Mesendoderm (in vitro differentiated cells): ENCODE measurements around the gene PRKD1.

ENCODE experiments used
- DNase-seq: peaks from one replicate; pipeline ENCODE4 v3.0.0; 2013
- H2AK5ac ChIP-seq: 2 replicates; pipeline ENCODE4 v1.6.1; 2013; ENCODE audit warnings: low read length, inconsistent platforms
- H2BK120ac ChIP-seq: 2 replicates; pipeline ENCODE4 v1.6.1; 2013; ENCODE audit warnings: low read depth, mild to moderate bottlenecking, low read length, moderate library complexity, mixed read lengths
- H2BK15ac ChIP-seq: replicated peaks from 2 replicates; pipeline ENCODE4 v1.6.1; 2013; ENCODE audit warnings: low read depth, mild to moderate bottlenecking, moderate library complexity
- H2BK5ac ChIP-seq: 2 replicates; pipeline ENCODE4 v1.6.1; 2013; ENCODE audit warnings: low read length, inconsistent platforms
- H3K18ac ChIP-seq: 2 replicates; pipeline ENCODE4 v1.6.1; 2013; ENCODE audit warnings: mild to moderate bottlenecking, low read length, mixed read lengths
- H3K23ac ChIP-seq: one replicate; pipeline ENCODE4 v1.6.1; 2013; ENCODE audit warnings: low read length
- H3K27ac ChIP-seq: 2 replicates; pipeline ENCODE4 v1.5.1; 2013; ENCODE audit warnings: low read depth, mild to moderate bottlenecking, inconsistent platforms, low read length, moderate library complexity
- H3K27me3 ChIP-seq: 2 replicates; pipeline ENCODE4 v1.6.1; 2013; ENCODE audit warnings: low read length, control low read depth, mild to moderate bottlenecking, inconsistent platforms; ENCODE audit not compliant: insufficient read depth, poor library complexity
- H3K36me3 ChIP-seq: 2 replicates; pipeline ENCODE4 v1.6.1; 2013; ENCODE audit warnings: low read length, inconsistent platforms; ENCODE audit not compliant: control insufficient read depth, insufficient read depth
- H3K4ac ChIP-seq: one replicate; pipeline ENCODE4 v1.6.1; 2013; ENCODE audit warnings: low read depth, mild to moderate bottlenecking, low read length, moderate library complexity
- H3K4me1 ChIP-seq: 2 replicates; pipeline ENCODE4 v1.6.1; 2013; ENCODE audit warnings: low read depth, low read length, inconsistent platforms; ENCODE audit not compliant: control insufficient read depth
- H3K4me2 ChIP-seq: 2 replicates; pipeline ENCODE4 v1.6.1; 2013; ENCODE audit warnings: low read length
- H3K4me3 ChIP-seq: 2 replicates; pipeline ENCODE4 v1.5.1; 2013; ENCODE audit warnings: mild to moderate bottlenecking, low read length
- H3K56ac ChIP-seq: one replicate; pipeline ENCODE4 v1.6.1; 2013; ENCODE audit warnings: low read length
- H3K79me1 ChIP-seq: 2 replicates; pipeline ENCODE4 v1.6.1; 2013; ENCODE audit warnings: low read length, inconsistent platforms
- H3K79me2 ChIP-seq: 2 replicates; pipeline ENCODE4 v1.6.1; 2013; ENCODE audit warnings: mild to moderate bottlenecking, low read length; ENCODE audit not compliant: control insufficient read depth, insufficient read depth
- H3K9ac ChIP-seq: 2 replicates; pipeline ENCODE4 v1.6.1; 2013; ENCODE audit warnings: low read length, inconsistent platforms
- H4K5ac ChIP-seq: one replicate; pipeline ENCODE4 v1.6.1; 2013; ENCODE audit warnings: low read length
- H4K8ac ChIP-seq: one replicate; pipeline ENCODE4 v1.6.1; 2013; ENCODE audit warnings: low read depth, mild to moderate bottlenecking, control low read depth, low read length, moderate library complexity
- WGBS: extraction: QIAGEN DNeasy Blood & Tissue Kit; methylation state at CpG from one replicate; pipeline ENCODE4 v1.1.7; 2013; ENCODE audit warnings: low lambda C conversion rate, missing lambda C conversion rate; ENCODE audit not compliant: insufficient coverage; ENCODE audit errors: extremely low coverage; 5-methylcytosine and 5-hydroxymethylcytosine counted together

The PRKD1 gene

GRCh38 chr14:29755311-29756018 is 172.2 kb downstream of the PRKD1 start:
- DNase-seq, result no peak
- Histone ChIP-seq H3K4me1 (no peaks in the 10 kb centered on the region), H3K4me2 (no peak overlapping the region), H3K27ac (no peak overlapping the region), H2BK15ac (no peak overlapping the region), H3K27me3 (no peaks in the 10 kb centered on the region), H3K36me3 (no peaks in the 10 kb centered on the region), H3K79me1 (peaks cover 5% of the 10 kb centered on the region), H3K9ac (no peak overlapping the region), H3K56ac (no peak overlapping the region), H4K5ac (no peak overlapping the region), H2BK5ac (no peak overlapping the region), H2AK5ac (no peak overlapping the region), H4K8ac (no peak overlapping the region), H3K4me3 (no peak overlapping the region), H3K79me2 (peaks cover 6% of the 10 kb centered on the region), H2BK120ac (peak overlapping the region; percentile 38), H3K4ac (no peak overlapping the region), H3K23ac (no peak overlapping the region), H3K18ac (no peak overlapping the region)
- WGBS, result no CpG with 5 or more reads among the region's 4 CpGs

- H3K79me1 ChIP-seq, result peaks cover 3% of the 10 kb centered on the region
- H3K79me2 ChIP-seq, result peaks cover 6% of the 10 kb centered on the region
- no peak overlapping the region for H3K56ac ChIP-seq
- no peak overlapping the region for H4K8ac ChIP-seq
- no peak overlapping the region for H3K18ac ChIP-seq
- no peaks in the 10 kb centered on the region for H3K27me3 ChIP-seq
- H3K4me3 ChIP-seq, result no peak overlapping the region
- H3K36me3 ChIP-seq, result no peaks in the 10 kb centered on the region
- no peak overlapping the region for H3K27ac ChIP-seq
- no CpG with 5 or more reads among the region's 1 CpG for WGBS
- H4K5ac ChIP-seq, result no peak overlapping the region
- no peak overlapping the region for H2AK5ac ChIP-seq
- H2BK15ac ChIP-seq, result no peak overlapping the region
- DNase-seq, result no peak
- no peak overlapping the region for H3K9ac ChIP-seq
- no peak overlapping the region for H3K4ac ChIP-seq
- no peaks in the 10 kb centered on the region for H3K4me1 ChIP-seq
- no peak overlapping the region for H3K23ac ChIP-seq
- H2BK120ac ChIP-seq, result no peak overlapping the region
- no peak overlapping the region for H3K4me2 ChIP-seq
- H2BK5ac ChIP-seq, result no peak overlapping the region
Observed at GRCh38 chr14:29754134-29754533, 173.5 kb downstream of the PRKD1 start.

DNA sequence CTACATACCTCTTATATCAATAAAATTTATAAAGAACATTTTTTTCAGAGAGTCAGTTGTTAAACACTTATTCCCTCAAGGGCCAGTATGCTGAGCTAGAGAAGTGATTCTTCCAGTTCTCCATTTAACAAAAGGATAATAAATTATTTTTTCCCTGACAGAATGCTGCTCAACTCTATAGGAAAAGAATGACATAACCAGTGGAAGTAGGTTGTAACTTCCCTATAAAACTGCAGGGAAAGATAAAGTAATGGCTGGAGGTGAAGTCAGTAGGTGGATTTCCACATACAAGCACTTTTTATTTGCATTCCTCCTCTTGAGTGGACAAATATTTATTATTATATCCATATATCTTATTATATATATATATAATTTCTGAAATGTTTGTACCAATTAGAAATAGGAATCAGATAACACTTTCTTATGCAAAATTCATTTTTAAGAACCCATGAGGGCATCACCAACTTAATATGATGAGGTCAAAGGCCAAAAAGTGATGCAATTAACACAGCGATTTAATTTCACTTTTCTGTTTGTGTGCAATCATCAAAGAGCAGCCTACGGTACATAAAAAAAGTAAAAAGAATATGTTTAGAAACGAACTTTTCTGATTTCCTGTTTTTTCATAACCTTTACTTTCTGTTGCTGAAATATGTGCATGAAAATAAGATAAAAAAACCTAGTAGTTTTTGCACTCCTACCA is 175.3 kb downstream of the PRKD1 start:
- H3K56ac ChIP-seq, result no peak overlapping the region
- no peaks in the 10 kb centered on the region for H3K27me3 ChIP-seq
- no CpG with 5 or more reads among the region's 3 CpGs for WGBS

GRCh38 chr14:29749829-29750228 is 177.8 kb downstream of the PRKD1 start:
- no peak overlapping the region for H2AK5ac ChIP-seq
- H2BK120ac ChIP-seq, result no peak overlapping the region
- H3K4me2 ChIP-seq, result no peak overlapping the region
- no peaks in the 10 kb centered on the region for H3K79me2 ChIP-seq
- H3K4me1 ChIP-seq, result no peaks in the 10 kb centered on the region
- H3K18ac ChIP-seq, result no peak overlapping the region
- H2BK15ac ChIP-seq, result no peak overlapping the region
- no peak overlapping the region for H3K9ac ChIP-seq
- H3K23ac ChIP-seq, result no peak overlapping the region
- H3K79me1 ChIP-seq, result peaks cover 3% of the 10 kb centered on the region
- no peak overlapping the region for H3K56ac ChIP-seq
- no peak overlapping the region for H2BK5ac ChIP-seq
- no peaks in the 10 kb centered on the region for H3K36me3 ChIP-seq
- H3K4ac ChIP-seq, result no peak overlapping the region
- no peak overlapping the region for H4K5ac ChIP-seq
- no peak overlapping the region for H3K27ac ChIP-seq
- no peak for DNase-seq
- no CpG with 5 or more reads among the region's 2 CpGs for WGBS
- H4K8ac ChIP-seq, result no peak overlapping the region
- H3K27me3 ChIP-seq, result no peaks in the 10 kb centered on the region
- H3K4me3 ChIP-seq, result no peak overlapping the region

More for the DNA sequence above, 175.3 kb downstream of the PRKD1 start:
- Histone ChIP-seq H3K9ac (no peak overlapping the region), H2BK15ac (no peak overlapping the region), H4K5ac (no peak overlapping the region), H2BK5ac (no peak overlapping the region), H3K79me1 (peaks cover 1% of the 10 kb centered on the region), H2BK120ac (no peak overlapping the region), H3K4me3 (no peak overlapping the region), H2AK5ac (no peak overlapping the region), H3K27ac (no peak overlapping the region), H3K4me2 (no peak overlapping the region), H3K18ac (no peak overlapping the region), H3K23ac (no peak overlapping the region), H3K4me1 (no peaks in the 10 kb centered on the region), H3K79me2 (peaks cover 5% of the 10 kb centered on the region), H4K8ac (no peak overlapping the region), H3K36me3 (no peaks in the 10 kb centered on the region), H3K4ac (no peak overlapping the region)
- no peak for DNase-seq

GRCh38 chr14:29749327-29749726 is 178.3 kb downstream of the PRKD1 start:
- Histone ChIP-seq H2BK5ac (no peak overlapping the region), H2AK5ac (no peak overlapping the region), H3K79me1 (peaks cover 3% of the 10 kb centered on the region), H3K36me3 (no peaks in the 10 kb centered on the region), H3K56ac (no peak overlapping the region), H3K9ac (no peak overlapping the region), H2BK15ac (no peak overlapping the region), H3K4ac (no peak overlapping the region), H2BK120ac (no peak overlapping the region), H3K27me3 (no peaks in the 10 kb centered on the region), H3K4me1 (no peaks in the 10 kb centered on the region), H3K4me2 (no peak overlapping the region), H3K27ac (no peak overlapping the region), H4K5ac (no peak overlapping the region), H3K18ac (no peak overlapping the region), H3K23ac (no peak overlapping the region), H4K8ac (no peak overlapping the region), H3K4me3 (no peak overlapping the region), H3K79me2 (no peaks in the 10 kb centered on the region)
- peak; percentile 64 for DNase-seq
- WGBS, result no CpG with 5 or more reads among the region's 3 CpGs
